ENCODE data around the gene DDI1.

- TF ChIP-seq ZNF114 (CRISPR knock-in tag; IDR thresholded peaks at IDR 0.05): no peak
- TF ChIP-seq CREB1 (CRISPR knock-in tag; IDR thresholded peaks at IDR 0.05; ENCODE audit: low read depth): no peak
- no peak for TF ChIP-seq POLR2AphosphoS5 (IDR thresholded peaks at IDR 0.05; ENCODE audit: low read depth)
- no peak for TF ChIP-seq JUNB (IDR thresholded peaks at IDR 0.05; ENCODE audit: unreplicated experiment)
- TF ChIP-seq CTCF (conservative IDR thresholded peaks at IDR 0.05; ENCODE audit: low read depth in 2 of 2): no peak
- no peak for TF ChIP-seq ZNF331 (CRISPR knock-in tag; IDR thresholded peaks at IDR 0.05; ENCODE audit: low read depth)
- no peak for TF ChIP-seq EZH2phosphoT487 (IDR thresholded peaks at IDR 0.05; ENCODE audit: unreplicated experiment)
- no peak for TF ChIP-seq EZH2 (IDR thresholded peaks at IDR 0.05; ENCODE audit: low read depth, unreplicated experiment)
- TF ChIP-seq REST (IDR thresholded peaks at IDR 0.05; ENCODE audit: unreplicated experiment): no peak
- TF ChIP-seq ETS1 (IDR thresholded peaks at IDR 0.05): no peak
These were observed 7.8 kb upstream of the DDI1 start for GRCh38 chr11:104028476-104029263.

All from GM23338 (cell line).